AG09319 (cell line): ENCODE data around the gene SLC25A13.
A peak's percentile ranks its signal among the peaks of the same experiment; 100 is the strongest.

Experiments used
- DNase-seq: peaks from one replicate; pipeline ENCODE4 v3.0.0-alpha.2; 2010; ENCODE audit warnings: low read depth; ENCODE audit errors: extremely low read depth
- CTCF ChIP-seq: IDR thresholded peaks from 2 replicates; pipeline ENCODE4 v1.5.1; 2011; ENCODE audit warnings: low read depth, mild to moderate bottlenecking, inconsistent platforms, low read length, moderate library complexity

The SLC25A13 gene

GRCh38 chr7:96219378-96220130 lies 102.3 kb downstream of the SLC25A13 start:
- no peak for TF ChIP-seq CTCF
- DNase-seq, result peak; percentile 22

GRCh38 chr7:96218664-96219243 lies 103.1 kb downstream of the SLC25A13 start:
- DNase-seq, result no peak
- TF ChIP-seq CTCF, result no peak

GRCh38 chr7:96217147-96217546 lies 104.8 kb downstream of the SLC25A13 start:
- no peak for TF ChIP-seq CTCF

GRCh38 chr7:96216373-96216772 lies 105.5 kb downstream of the SLC25A13 start:
- no peak for DNase-seq
- TF ChIP-seq CTCF, result no peak

More at GRCh38 chr7:96217147-96217546, 104.8 kb downstream of the SLC25A13 start:
- no peak for DNase-seq

- TF ChIP-seq CTCF, result no peak
- DNase-seq, result no peak
Observed at GRCh38 chr7:96212474-96212873, 109.4 kb downstream of the SLC25A13 start.

- no peak for DNase-seq
Observed at GRCh38 chr7:96211954-96212353, 109.9 kb downstream of the SLC25A13 start.

More at GRCh38 chr7:96211954-96212353, 109.9 kb downstream of the SLC25A13 start:
- TF ChIP-seq CTCF, result no peak
